GM18867 (cell line): ENCODE measurements around the gene TLR7.

Experiments used
- ATAC-seq: cut with Tn5 transposase; IDR thresholded peaks from one replicate; pipeline ENCODE4 v1.9.1; 2021; ENCODE audit warnings: mild to moderate bottlenecking, moderate library complexity; ENCODE audit not compliant: unreplicated experiment

Gene TLR7

GRCh38 chrX:12922599-12922919, 55.7 kb downstream of the TLR7 start:
- no peak for ATAC-seq

GRCh38 chrX:12929701-12930100, 62.8 kb downstream of the TLR7 start:
- no peak for ATAC-seq

GRCh38 chrX:12930150-12930549, 63.3 kb downstream of the TLR7 start:
- no peak for ATAC-seq

GRCh38 chrX:12932244-12932643, 65.4 kb downstream of the TLR7 start:
- ATAC-seq, result no peak

GRCh38 chrX:12934850-12935249, 68.0 kb downstream of the TLR7 start:
- ATAC-seq, result no peak

GRCh38 chrX:12936947-12937346, 70.1 kb downstream of the TLR7 start:
- no peak for ATAC-seq
